ENCODE measurements around the gene ZCCHC13. TPM values are rescaled to one million over a fixed set of nuclear protein-coding genes. Genes with fewer than 3 reads are reported as not detected.

The ZCCHC13 gene
- total and polyA plus RNA-seq, 2 of the 13 experiments (the other 11 are each of a cell fraction or from before 2014, with no cell fraction given), result not detected

- TF ChIP-seq SP2 (CRISPR knock-in tag; IDR thresholded peaks at IDR 0.05), result no peak
- no peak for TF ChIP-seq ZNF570 (CRISPR knock-in tag; IDR thresholded peaks at IDR 0.05; ENCODE audit: borderline replicate concordance)
- TF ChIP-seq PHF21A (CRISPR knock-in tag; IDR thresholded peaks at IDR 0.05), result no peak
- no peak for TF ChIP-seq HMG20A (CRISPR knock-in tag; IDR thresholded peaks at IDR 0.05; ENCODE audit: borderline replicate concordance)
- no peak for TF ChIP-seq CBFB (CRISPR knock-in tag; IDR thresholded peaks at IDR 0.05)
- TF ChIP-seq SRSF4 (IDR thresholded peaks at IDR 0.05; ENCODE audit: low read depth, low read length, poor library complexity, severe bottlenecking), result no peak
- no peak for TF ChIP-seq ZNF616 (CRISPR knock-in tag; IDR thresholded peaks at IDR 0.05; ENCODE audit: low read depth)
- no peak for TF ChIP-seq LRRFIP1 (CRISPR knock-in tag; conservative IDR thresholded peaks at IDR 0.05)
- no peak for TF ChIP-seq GPBP1L1 (CRISPR knock-in tag; IDR thresholded peaks at IDR 0.05)
These were observed 44.0 kb upstream of the ZCCHC13 start (continued) for GRCh38 chrX:74259885-74260491.
